ENCODE measurements around the gene RAI14. TPM values are rescaled to one million over a fixed set of nuclear protein-coding genes. Genes with fewer than 3 reads are reported as not detected.

Gene RAI14
- total RNA-seq: 17.3 TPM

DNA sequence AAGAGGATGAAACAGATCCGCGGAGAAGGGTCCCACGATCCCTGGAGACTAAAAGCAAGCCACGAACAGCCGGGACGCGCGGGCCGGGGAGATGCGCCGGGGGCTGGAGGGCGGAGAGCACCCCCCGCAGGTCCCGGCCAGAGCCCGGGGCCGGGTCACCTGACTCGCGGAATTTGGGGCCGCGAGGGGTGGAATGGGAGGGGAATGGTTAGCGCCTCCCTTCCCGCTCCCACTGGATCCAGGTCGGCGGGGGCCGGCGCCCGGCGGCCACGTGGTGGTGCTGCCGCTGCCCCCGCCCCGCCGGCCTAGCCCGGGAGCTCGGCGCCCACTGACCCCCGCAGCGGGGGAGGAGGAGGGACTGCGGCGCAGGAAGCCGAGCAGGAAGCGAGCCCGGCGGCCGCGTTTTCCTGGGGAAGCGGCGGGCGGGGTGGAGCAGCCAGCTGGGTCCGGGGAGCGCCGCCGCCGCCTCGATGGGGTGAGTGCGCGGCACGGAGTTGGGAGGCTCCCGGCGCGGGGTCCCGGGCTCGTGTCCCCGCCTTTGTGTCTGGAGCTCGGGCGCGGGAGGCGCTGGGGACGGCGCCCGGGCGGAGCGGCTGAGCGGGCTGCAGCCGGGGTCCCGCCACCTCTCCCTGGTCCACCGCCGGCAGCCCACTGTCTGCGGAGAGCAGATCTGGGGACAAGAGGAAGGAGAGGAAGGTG, at the start of gene RAI14:
TSS of gene RAI14 (plus strand) at position 328 of the 699 bp plus-strand sequence. CDS start 30,592 bp downstream, outside the sequence.

DNA sequence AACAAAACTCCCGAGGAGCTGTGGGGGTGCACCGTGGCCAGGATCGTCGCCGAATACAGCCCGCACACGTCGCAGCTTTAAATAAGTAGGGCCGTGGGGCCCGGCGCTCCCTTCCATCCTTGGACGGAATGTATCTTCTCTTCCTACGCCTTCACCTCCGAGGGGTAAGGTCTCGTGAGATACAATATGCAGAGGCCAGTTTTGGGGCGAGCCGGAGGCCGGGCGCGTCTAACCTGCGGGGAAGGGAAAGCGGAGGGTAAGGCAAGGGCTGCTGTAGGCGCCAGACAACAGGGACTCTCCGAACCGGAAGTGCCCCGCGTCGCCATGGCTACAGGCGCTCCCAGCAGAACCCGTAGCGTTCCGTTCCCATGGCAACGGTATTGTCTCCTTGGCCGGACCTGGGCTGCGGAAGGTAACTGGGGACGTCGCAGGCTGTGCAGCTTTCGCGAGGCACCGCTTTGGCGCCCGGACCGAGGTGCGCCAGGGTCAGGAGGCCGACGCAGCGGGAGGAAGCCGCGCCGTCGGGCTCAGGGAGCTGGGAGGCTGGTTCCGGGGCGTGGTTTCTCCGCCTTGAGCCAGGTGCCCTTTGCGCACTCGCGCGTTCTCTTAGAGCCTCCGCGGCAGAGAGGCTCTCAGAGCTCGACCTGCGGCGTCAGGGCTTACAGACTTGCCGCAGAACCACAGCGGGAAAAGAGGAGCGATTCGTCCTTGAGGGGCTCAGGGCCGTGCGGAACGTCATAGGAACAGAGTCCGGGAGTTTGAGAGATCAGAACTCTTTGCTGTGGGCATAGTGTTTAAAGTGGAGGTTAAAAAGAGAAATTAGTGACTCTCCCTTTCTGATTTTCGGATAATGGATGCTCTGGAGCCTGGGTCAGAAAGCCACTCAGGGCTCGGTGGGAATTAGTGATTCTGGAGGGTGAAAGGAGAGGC, 182.9 kb downstream of the RAI14 start, which contains the start of gene TTC23L:
TSS of gene TTC23L (plus strand) at position 380 of the 930 bp plus-strand sequence. CDS start 1,508 bp downstream, outside the sequence.

Other genes starting within 250 kb of the RAI14 start
- gene TTC23L, start 182.8 kb downstream of the RAI14 start, total RNA-seq: 7.6 TPM